Hepatocyte (in vitro differentiated cells): ENCODE results near the gene PLEKHJ1.

ENCODE experiments used
- EZH2 ChIP-seq: fragments of 200-600 bp; sonication (generic); IDR thresholded peaks from 2 replicates; pipeline ENCODE4 v1.6.1; 2016; ENCODE audit warnings: antibody characterized with exemption, mild to moderate bottlenecking, borderline replicate concordance
- EZH2phosphoT487 ChIP-seq: fragments of 200-600 bp; sonication (generic); IDR thresholded peaks from one replicate; pipeline ENCODE4 v1.6.1; 2018; ENCODE audit warnings: antibody characterized with exemption, mild to moderate bottlenecking, low read depth, moderate library complexity; ENCODE audit not compliant: unreplicated experiment, severe bottlenecking

DNA sequence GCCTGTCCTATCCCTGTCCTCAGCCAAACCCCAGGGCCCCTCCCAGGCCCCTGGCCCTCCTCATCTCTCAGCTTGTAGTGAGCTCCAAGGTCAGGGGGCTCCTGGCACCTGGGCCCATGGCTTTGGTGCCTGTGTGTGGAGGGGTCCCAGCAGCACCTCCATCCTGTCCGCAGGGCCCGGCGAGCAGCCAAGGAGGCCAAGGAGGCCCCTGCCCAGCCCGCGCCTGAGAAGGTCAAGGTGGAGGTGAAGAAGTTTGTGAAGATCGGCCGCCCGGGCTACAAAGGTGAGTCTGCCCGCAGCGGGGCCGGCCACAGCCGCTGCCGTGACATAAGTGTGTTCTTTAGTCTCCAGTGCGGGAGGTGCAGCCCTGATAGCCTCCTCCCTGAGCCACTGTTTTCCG is 9.1 kb upstream of the PLEKHJ1 start:
- TF ChIP-seq EZH2 (no peak), EZH2phosphoT487 (no peak)
